Astrocyte of the cerebellum (primary cell): ENCODE results near the gene NELFB.
A peak's percentile ranks its signal among the peaks of the same experiment; 100 is the strongest.

ENCODE experiments used
- DNase-seq: peaks from one replicate; pipeline ENCODE4 v3.0.0-alpha.2; 2011; ENCODE audit warnings: low read depth
- H3K4me3 ChIP-seq: 2 replicates; pipeline ENCODE4 v1.5.1; 2011; ENCODE audit warnings: mild to moderate bottlenecking, low read depth, low read length, moderate library complexity
- CTCF ChIP-seq: IDR thresholded peaks from 2 replicates; pipeline ENCODE4 v1.5.1; 2012; ENCODE audit warnings: low read length, low read depth, moderate library complexity, mild to moderate bottlenecking; ENCODE audit errors: missing control alignments
- in situ Hi-C: cut with HindIII; loops from 2 replicates; pipeline ENCODE4 v1.10.0; 2017; ENCODE audit warnings: low sequenced_read_pairs

The NELFB gene

DNA sequence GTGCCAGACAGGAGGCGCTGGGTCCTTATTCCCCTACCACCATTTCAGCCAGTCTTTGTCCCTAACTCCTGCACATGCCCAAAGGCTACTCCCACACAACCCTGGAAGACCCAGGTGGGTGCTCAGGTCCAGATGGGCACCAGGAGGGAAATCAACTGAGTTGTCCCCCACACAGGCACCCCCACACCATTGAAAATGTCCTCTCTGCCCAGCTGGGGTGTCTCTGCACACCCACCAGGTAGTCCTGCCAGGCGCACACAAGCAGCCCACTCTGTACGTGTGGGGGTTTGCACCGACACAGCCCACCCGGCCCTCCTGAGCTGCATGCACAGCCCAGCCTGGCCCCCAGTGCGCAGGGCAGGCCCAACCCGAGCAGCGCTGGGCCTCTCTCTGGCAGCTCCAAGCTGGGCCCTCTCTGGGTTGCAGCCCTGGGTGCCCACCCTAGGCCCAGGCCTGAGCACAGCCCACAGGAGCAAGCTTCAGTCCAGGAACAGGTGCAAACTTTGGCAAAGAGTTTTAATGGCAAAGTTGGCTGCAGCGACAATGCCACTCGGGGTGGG lies 35.3 kb upstream of the NELFB start:
- no peak for TF ChIP-seq CTCF
- no peak for DNase-seq
- no peak overlapping the region for H3K4me3 ChIP-seq
- in situ Hi-C loops, result no loop called here

GRCh38 chr9:137220317-137221094 lies 34.6 kb upstream of the NELFB start:
- no peak for DNase-seq
- no peak overlapping the region for H3K4me3 ChIP-seq
- no peak for TF ChIP-seq CTCF
- in situ Hi-C loops, result no loop called here

DNA sequence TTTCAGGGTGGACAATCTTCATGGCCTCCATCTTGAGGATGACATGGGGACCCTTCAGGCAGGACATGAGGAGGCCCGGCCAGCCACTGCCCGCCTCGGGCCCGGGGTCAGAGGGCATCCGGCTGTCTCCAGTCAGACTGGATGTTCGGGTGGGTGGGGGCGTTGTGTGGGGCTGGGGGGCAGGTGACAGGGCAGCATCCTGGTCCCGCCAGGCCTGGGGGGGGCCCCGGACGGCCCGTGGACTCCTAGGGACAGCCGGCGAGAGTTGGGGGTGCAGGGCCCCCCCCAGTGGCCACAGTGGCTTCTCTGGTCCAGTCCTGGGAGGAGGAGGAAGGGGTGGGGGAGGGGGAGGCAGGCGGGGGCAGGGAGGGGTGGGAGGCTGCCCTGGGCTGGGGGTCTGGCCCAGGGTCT lies 34.0 kb upstream of the NELFB start:
- H3K4me3 ChIP-seq, result no peak overlapping the region
- no peak for DNase-seq
- TF ChIP-seq CTCF, result no peak
- in situ Hi-C loops, result no loop called here

GRCh38 chr9:137221506-137222111 lies 33.5 kb upstream of the NELFB start:
- in situ Hi-C loops, result no loop called here
- no peak for DNase-seq
- H3K4me3 ChIP-seq, result peak overlapping the region; percentile 23
- no peak for TF ChIP-seq CTCF

DNA sequence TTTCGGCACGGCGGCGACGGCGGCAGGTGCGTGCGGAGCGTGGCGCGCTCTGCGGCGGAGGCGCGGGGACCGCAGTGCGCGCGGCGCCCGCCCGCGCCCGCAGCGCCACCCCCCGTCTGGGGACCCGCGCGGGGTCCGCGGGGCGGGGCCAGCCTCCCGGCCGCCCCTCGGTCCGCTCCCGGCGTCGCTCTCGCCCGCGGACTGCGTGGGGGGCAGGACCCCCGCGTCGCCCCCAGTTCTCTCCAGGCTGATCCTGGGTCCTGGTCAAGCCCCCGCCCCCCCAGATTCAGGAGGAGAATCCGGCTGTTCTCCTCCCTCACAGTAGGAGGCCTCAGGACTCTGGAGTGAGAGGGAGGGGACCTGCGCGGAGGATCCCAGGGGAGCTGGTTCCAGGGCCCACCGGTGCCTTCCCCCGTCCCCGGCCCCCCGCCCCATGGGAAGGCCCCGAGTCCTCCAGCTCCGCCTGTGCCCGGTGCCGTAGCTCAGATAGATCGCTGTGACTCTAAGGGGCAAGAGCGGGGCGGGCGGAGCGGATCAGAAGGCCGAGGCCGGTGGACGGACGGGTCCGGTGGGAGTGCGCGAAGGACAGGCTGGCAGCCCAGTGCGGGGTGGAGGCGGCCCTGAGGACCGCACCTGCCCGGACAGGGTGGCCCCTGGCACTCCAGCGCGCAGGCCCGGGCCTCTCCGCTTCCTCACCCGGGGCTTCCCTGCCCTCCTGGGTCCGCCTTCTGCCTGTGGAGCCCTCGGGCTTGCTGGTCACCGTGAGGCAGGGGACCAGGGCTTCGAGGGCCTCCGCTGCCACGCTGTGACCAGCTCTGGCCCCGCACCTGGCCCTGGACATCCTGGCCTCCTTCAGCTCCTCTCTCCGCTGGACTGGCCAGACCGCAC lies 32.7 kb upstream of the NELFB start, which contains the start of gene RNF208:
Gene RNF208 (minus strand): TSS at position 51 of the 888 bp plus-strand sequence. CDS start 1,028 bp downstream, outside the sequence.
- in situ Hi-C loops, result no loop called here
- no peak for DNase-seq
- peak within 1 kb of the TSS; percentile 86 for H3K4me3 ChIP-seq
- no peak for TF ChIP-seq CTCF
